ENCODE measurements around the gene EIF2B2. TPM values are rescaled to one million over a fixed set of nuclear protein-coding genes. Genes with fewer than 3 reads are reported as not detected.

EIF2B2 gene
- total and polyA plus RNA-seq, 2 of the 13 experiments (the other 11 are each of a cell fraction or from before 2014, with no cell fraction given), result 54.4 to 78.6 TPM

GRCh38 chr14:74956280-74957072, 46.2 kb upstream of the EIF2B2 start (continued):
- TF ChIP-seq IKZF5 (CRISPR knock-in tag; IDR thresholded peaks at IDR 0.05) (peak; percentile 42; the same call in 1 of the 2 replicates), THAP7 (CRISPR knock-in tag; IDR thresholded peaks at IDR 0.05) (no peak), TEF (CRISPR knock-in tag; IDR thresholded peaks at IDR 0.05) (no peak), ZNF614 (CRISPR knock-in tag; IDR thresholded peaks at IDR 0.05; ENCODE audit: borderline replicate concordance) (peak; percentile 25; the same call in 1 of the 2 replicates), SMYD3 (CRISPR knock-in tag; IDR thresholded peaks at IDR 0.05) (no peak), MEF2D (CRISPR knock-in tag; IDR thresholded peaks at IDR 0.05) (no peak), ZNF770 (CRISPR knock-in tag; IDR thresholded peaks at IDR 0.05) (0 out of 2 replicates have a peak, but pooled peaks have one; percentile 11), ZNF777 (CRISPR knock-in tag; IDR thresholded peaks at IDR 0.05) (no peak), ZNF44 (CRISPR knock-in tag; IDR thresholded peaks at IDR 0.05) (no peak), SYNCRIP (IDR thresholded peaks at IDR 0.05; ENCODE audit: insufficient read depth, low read depth, low read length) (no peak), WIZ (CRISPR knock-in tag; IDR thresholded peaks at IDR 0.05) (no peak), GMEB2 (CRISPR knock-in tag; IDR thresholded peaks at IDR 0.05; ENCODE audit: low read depth) (no peak), PHF21A (CRISPR knock-in tag; IDR thresholded peaks at IDR 0.05) (peak; percentile 39; the same call in 1 of the 2 replicates), BATF2 (CRISPR knock-in tag; IDR thresholded peaks at IDR 0.05) (no peak), DRAP1 (CRISPR knock-in tag; IDR thresholded peaks at IDR 0.05) (0 out of 2 replicates have a peak, but pooled peaks have one; percentile 32), POGK (CRISPR knock-in tag; conservative IDR thresholded peaks at IDR 0.05) (no peak), ATF4 (CRISPR knock-in tag; IDR thresholded peaks at IDR 0.05) (no peak)

All from HepG2 (cell line).